Measurements from ENCODE around the gene SMIM35.
"Not testable (repeated sequence)": the region's sequence is repeated elsewhere in the genome, so short reads cannot be mapped to it uniquely, and the experiment has no call there.

SMIM35 gene

DNA sequence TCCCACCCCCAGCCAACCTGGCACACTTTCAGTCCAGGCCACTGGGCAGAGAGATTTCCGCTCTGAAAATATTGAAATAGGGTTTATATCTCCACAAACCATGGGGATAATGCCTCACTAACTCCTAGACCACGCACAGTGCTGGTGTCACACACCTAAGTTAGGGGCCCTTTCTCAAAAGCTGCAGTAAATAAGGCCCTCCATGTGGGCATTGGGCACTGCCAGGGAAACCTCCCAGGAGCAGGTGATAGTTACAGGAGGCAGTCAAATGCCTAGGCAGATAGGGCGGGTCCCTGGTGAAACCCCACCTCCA, 103.6 kb downstream of the SMIM35 start:
- DNase-seq (ENCODE audit: low read depth in 3 of 3): no peak

DNA sequence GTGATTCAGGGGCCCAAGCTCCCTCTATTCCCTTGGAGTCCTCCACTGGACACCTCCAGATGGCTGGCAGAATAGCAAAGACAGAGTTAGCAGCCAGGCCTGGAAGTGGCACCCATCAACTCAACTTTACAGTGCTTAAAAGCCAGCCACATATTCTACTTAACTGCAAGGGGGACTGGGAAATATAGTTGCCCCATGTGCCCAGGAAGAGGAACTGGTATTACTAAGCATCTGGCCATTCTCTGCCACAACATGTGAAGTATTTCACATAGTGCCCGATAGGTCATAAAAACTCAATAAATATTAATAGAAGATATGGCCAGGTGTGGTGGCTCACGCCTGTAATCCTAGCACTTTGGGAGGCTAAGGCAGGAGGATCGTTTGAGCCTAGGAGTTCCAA, 106.0 kb downstream of the SMIM35 start:
- DNase-seq (ENCODE audit: low read depth in 3 of 3): no peak

DNA sequence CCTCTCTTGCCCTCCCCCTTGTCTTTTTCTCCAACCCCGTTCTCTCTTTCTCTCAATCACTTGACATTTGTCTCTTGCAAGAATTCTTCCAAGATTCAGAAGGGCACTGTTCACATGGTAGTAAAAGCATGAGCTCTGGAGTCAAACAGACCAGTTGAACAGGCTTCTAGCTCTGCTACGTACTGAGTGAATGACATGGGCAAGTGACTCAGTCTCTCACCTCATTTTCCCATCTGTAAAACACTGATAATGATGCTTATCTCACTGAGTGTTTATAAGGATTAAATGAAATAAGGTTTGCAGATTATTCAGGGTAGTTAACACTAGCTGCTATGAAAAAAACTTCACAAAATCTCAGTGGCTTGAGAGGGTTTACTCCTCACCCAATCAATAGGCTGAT, 106.5 kb downstream of the SMIM35 start:
- DNase-seq (ENCODE audit: low read depth in 3 of 3): no peak

DNA sequence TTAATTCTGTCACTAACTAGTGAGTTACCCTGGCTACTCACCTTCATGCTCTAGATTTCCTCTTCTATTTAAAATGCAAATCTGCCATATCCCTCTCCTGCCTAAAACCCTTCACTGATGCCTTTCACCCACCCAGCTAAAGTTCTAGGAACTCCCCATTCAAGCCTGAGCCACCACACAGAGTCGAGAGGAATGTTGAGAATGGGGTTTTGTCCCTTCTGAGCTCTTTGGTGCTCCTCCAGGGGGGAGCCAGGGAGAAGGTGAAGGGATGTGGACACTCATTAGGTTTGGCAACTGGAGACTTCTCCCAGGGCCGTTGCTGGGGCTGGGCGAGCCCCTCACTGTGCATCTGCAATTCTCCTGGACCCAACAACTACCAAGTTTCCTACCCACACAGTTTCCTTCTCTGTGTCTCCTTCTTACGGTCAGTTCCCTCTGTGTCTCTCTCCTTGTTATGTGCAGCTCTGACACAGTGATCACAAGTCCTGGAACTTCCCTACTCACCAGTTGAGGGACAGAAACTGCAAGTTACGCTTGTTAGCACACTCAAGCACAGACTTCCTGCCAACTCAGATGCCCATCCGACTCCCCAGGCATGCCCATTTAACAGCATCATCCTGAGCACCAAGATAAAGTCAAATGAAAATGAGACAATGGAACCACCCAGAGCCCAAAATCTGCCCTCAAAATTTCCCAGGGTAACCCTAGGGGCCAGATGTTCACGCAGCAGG, 107.1 kb downstream of the SMIM35 start:
- no peak for DNase-seq (ENCODE audit: low read depth in 3 of 3)

DNA sequence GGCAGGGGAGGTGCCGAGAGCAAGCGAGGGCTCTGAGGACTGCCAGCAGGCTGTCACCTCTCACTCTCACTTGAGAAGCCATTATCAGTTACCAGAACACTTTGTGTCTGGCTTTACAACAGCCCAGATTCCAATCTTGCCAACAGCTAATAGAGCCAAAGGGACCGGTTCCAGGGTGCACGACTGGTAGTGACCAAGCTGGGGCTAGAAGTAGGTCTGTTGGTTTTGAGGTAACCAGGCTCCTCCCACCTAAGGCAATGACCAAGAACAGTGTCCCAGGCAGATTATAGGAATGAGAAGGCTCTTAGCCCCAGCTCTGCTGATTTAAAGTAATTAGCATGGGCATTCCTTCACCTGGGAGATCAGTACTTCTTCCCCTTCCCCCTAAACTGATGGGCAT, 107.8 kb downstream of the SMIM35 start:
- no peak for DNase-seq (ENCODE audit: low read depth in 3 of 3)

DNA sequence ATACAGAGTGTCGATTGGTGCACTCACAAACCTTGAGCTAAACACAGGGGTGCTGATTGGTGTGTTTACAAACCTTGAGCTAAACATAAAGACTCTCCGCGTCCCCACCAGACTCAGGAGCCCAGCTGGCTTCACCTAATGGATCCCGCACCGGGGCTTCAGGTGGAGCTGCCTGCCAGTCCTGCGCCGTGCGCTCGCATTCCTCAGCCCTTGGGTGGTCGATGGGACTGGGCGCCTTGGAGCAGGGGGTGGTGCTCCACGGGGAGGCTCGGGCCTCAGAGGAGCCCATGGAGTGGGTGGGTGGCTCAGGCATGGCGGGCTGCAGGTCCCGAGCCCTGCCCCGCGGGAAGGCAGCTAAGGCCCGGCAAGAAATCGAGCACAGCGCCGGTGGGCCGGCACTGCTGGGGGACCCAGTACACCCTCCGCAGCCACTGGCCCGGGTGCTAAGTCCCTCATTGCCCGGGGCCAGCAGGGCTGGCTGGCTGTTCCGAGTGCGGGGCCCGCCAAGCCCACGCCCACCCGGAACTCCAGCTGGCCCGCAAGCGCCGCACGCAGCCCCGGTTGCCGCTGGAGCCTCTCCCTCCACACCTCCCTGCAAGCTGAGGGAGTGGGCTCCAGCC, 108.4 kb downstream of the SMIM35 start:
- not testable (repeated sequence) for DNase-seq (ENCODE audit: low read depth in 3 of 3)

DNA sequence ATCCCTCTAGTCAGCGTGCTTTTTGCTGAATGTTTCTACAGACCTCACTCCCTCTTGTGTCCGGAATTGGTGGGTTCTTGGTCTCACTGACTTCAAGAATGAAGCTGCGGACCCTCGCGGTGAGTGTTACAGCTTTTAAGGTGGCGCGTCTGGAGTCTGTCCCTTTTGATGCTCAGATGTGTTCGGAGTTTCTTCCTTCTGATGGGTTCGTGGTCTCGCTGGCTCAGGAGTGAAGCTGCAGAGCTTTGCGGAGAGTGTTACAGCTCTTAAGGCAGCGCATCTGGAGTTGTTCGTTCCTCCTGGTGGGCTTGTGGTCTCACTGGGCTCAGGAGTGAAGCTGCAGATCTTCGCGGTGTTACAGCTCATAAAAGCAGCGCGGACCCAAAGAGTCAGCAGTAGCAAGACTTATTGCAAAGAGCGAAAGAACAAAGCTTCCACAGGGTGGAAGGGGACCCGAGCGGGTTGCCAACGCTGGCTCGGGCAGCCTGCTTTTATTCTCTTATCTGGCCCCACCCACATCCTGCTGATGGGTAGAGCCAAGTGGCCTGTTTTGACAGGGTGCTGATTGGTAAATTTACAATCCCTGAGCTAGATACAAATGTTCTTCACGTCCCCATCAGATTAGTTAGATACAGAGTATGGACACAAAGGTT, 109.0 kb downstream of the SMIM35 start:
- not testable (repeated sequence) for DNase-seq (ENCODE audit: low read depth in 3 of 3)

DNA sequence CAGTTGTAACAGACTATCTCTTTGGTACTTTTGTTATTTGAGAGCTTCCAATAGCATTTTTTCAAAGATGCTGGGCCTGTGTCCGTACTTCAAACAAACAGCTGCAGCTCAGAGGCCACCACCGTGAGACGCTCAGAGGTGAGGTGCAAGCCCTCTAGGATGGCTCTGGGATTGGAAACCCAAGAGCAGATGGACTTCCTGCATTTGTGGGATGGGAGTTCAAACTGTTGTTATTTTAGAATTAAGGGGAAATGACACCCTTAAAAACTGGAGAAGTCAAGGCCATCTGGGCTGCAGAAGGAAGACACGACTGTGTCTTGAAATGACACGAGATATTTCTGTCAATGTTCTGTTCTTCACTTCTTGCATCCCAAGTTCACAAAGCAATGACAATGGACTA, 109.7 kb downstream of the SMIM35 start:
- DNase-seq (ENCODE audit: low read depth in 3 of 3): no peak

DNA sequence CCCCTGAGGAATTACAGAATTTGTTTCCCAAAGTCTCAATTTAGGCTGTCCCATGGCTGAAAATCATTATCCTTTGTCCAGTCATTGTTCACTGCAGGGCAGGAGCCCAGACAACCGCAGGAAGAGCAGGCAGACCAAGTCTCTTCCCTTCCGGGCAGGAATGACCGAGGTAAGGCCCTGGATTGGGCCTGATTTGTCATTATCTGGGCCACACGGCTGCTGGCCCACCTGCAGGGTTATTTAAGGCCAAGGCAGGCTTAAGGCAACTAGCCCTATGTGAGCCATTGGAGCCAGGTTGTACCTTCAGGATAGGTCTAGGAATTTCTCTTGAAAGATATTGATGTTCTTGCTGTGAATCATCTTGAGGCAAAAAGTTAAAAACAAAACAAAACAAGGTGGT, 110.3 kb downstream of the SMIM35 start:
- no peak for DNase-seq (ENCODE audit: low read depth in 3 of 3)

DNA sequence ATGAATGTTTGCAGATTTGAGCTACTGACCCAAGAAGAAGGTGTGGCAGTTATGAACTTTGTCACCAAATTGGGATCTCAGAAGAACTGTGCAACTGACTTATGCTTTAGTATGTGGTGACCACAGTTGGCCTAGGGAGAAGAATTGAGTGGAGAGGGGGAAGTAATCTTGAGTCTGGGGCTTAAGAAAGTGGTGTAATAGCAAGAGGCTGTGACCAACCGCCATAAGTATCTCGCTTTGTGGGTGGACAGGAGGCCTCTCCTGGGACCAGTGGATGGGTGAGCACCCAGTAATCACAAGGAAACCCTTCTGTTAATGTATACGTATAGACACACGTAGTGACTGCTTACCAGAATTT, 113.3 kb downstream of the SMIM35 start:
- DNase-seq (ENCODE audit: low read depth in 3 of 3): no peak

DNA sequence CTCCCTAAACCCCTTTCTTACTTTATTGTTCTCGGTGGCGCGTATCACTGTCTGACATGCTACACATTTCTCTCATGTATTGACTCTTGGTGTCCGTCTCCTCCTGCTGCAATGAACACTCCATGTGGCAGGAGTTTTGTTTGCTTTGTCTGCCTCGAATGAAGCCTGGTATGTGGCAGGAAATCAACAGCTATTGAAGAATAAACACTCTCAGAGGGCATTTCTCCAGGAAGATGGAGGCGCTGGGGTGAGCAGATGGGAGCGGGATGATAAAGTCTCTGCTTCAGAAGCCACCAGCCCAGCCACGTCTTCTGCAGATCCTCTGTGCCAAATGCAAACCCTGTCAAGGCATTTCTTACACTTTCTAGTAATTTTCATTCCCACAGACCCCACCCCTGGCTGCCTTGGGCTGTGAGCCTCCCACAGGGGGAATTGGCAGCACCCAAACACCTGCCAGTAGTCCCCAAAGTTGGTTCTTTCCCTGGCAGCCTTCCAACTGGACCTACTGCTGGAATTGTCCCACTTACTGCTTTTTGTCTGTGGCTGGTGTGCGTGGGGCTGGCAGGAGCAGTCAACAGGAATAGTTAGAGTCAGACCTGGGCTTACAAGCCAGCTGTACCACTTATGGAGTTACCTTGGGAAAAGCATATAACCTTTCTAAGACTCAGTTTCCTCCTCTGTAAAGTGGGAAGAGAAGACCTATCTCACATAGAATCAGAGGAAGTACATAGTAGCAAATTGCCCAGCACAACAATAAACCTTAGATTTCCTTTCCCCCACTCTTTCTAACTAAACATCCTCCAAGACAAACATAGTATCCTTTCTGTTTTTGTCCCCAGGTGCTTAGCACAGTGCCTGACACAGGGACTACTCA, 113.9 kb downstream of the SMIM35 start:
- no peak for DNase-seq (ENCODE audit: low read depth in 3 of 3)

DNA sequence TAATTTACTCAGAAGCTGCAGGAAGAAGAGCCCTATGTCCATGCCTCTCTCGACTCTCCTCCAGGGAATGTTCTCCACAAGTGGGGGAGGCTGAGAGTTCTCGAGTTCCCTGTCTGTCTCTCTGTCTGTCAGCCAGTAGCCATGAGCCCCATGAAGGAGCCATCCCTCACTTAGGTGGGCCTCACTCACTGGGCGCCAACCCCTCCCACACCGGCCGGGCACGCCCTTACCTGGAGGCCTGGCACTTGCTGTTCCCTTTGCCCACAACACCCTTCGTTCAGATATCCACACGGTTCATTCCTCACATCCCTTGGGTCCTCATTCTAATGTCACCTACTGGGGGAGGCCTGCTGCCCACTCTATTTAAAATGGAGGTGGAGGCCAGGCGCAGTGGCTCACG, 114.7 kb downstream of the SMIM35 start:
- DNase-seq (ENCODE audit: low read depth in 3 of 3): no peak

DNA sequence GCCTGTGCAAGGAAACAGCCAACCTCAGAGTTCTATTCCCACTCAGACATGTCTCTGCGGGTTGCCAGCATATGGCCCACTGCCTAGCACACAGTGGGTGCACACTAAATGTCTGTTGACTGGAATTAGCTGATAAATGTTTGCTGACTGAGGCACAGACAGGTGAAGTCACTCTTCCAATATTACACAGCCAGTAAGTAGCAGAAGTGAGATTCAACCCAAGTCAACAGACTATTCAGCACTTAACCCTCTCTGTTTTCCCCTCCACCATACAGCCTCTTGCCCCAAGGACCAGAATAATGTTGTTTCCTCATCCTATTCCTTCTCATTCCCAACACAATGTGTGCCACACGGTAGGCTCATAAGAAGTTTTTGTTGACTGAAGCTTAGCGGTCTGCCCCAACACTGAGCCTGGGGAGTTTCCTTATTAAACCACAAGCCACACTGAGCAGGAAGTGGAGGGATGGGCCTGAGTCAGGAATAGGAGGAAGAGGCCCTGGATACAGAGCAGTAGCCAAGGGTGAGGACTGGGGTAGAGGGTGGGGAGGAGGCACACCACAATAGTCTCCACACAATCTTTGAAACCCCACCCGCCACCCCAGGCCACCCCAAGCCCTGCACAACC, 116.3 kb downstream of the SMIM35 start:
- DNase-seq (ENCODE audit: low read depth in 3 of 3): no peak

DNA sequence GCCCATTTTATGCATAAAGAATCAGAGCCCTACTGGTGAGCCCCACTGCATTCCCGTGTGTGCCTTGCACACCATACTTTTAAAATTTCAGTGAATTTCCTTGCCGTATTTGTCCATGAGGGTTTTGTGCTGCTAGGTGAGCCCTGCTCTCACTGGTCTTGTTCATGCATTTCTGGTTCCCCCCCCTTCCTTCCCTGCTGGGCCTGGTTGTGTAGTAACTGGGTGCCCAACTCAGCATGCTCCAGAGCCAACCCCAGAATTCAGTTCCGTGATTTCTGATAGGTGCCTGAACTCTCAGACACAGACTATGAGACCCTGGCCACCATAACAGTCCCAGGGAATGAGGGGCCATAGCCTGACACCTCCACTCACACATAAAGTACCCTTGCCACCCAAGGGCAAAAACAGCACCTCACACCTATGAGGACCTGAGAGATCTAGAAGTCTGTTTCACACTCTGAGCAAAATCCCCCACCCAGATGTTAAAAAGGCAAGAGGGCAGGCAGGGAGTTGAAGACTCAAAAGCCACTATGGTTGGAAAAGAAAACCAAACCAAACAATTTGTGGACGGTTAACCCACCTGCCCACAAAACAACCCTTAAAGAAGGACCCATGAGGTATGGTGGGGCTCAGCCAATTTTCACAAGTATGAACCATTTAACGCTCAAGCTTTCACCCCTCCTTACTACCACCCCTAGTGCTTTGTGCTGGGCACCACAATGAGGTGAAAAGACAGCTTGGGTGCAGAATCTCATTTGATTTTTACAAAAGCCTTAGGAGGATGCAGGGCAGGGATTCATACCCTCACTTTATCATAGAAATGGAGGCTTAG, 117.4 kb downstream of the SMIM35 start:
- DNase-seq (ENCODE audit: low read depth in 3 of 3): no peak

DNA sequence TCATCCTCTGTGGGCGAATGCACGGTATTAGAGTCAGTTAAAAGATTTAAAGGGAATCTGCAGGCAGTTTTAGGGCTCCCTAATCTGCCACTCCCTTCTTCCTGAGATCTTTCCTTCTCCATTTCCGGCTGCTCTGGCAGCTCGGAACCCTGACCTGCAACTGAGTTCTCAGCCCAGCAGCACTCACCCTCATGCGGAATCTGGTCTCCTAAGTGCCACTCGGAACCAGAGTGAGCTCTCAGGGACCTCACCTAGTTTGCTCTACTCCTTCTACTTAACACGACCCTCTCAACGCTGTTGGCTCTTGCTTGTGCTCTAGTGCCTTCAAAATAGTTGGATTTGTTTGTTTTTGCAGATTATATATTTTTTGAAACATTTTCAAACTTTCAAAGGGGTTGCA, 119.9 kb downstream of the SMIM35 start:
- no peak for DNase-seq (ENCODE audit: low read depth in 3 of 3)

DNA sequence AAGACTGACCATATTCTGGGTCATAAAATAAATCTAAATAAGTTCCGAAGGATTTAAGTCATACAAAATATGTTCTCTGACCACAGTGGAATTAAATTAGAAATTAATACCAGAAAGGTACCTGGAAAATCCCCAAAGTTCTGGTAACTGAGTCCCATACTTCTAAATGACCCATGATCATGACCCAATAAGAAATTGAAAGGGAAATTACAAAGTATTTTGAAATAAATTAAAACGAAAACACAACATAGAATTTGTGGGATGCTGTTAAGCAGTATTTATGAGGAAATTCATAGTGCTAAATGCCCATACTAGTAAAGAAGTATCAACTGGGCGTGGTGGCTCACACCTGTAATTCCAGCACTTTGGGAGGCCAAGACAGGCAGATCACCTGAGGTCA, 123.9 kb downstream of the SMIM35 start:
- no peak for DNase-seq (ENCODE audit: low read depth in 3 of 3)

DNA sequence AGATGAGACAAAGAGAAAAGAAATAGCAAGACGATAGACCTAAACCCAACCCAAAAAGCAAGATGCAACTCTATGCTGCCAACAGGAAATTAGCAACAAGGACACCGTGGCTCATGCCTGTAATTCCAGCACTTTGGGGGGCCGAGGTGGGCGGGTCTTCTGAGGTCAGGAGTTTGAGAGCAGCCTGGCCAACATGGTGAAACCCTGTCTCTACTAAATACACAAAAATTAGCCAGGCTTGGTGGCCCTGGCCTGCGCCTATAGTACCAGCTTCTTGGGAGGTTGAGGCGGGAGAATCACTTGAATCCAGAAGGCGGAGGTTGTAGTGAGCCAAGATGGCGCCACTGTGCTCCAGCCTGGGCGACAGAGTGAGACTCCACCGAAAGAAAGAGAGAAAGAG, 124.9 kb downstream of the SMIM35 start:
- no peak for DNase-seq (ENCODE audit: low read depth in 3 of 3)

DNA sequence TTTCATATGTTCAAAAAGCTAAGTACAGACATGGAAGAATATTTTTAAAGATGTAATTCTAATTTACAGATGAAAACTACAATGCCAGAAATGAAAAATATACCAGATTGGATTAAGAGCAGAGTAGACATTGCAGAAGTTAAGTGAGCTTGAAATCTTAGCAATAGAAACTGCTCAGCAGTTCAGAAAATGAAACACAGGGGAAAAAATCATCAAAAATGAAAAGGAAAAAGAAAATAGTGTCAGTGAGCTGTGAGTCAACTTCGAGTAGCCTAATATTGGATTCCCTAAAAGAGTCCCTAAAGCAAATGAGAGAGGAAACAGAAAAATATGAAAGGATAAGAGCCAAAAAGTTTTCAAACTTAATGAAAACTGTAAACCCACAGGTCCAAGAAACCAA, 126.4 kb downstream of the SMIM35 start:
- no peak for DNase-seq (ENCODE audit: low read depth in 3 of 3)

DNA sequence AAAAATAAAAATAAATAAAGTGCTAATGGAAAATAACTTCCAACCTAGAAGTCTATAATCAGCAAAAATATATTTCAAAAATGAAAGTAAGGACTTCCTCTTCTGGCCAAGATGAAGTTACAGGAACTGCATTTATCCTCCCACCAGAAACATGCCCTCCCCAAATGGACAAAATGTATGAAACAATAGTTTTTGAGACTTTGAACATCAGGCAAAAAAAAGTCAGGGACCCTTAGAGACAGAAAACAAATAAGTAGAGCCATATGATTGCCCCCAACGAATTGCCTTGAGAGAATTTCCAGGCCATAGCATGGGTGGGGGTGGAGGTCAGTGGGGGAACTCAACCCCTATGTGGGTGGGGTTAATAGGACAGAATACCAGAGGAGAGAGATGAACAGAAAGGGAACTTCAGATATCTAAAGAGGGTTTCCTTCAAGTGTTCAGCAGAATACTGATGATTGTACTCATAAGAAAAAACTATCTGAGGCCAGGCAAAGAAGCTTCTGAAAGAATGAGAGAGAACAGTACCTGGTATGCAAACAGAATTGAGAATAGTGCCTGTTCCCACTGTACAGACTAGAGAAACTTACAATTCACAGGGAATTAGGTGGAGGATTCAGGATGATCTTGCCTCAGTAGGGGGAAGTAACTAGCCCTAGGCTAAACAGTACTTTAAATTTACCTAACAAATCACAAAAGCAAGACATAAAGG, 127.2 kb downstream of the SMIM35 start:
- DNase-seq (ENCODE audit: low read depth in 3 of 3): no peak

DNA sequence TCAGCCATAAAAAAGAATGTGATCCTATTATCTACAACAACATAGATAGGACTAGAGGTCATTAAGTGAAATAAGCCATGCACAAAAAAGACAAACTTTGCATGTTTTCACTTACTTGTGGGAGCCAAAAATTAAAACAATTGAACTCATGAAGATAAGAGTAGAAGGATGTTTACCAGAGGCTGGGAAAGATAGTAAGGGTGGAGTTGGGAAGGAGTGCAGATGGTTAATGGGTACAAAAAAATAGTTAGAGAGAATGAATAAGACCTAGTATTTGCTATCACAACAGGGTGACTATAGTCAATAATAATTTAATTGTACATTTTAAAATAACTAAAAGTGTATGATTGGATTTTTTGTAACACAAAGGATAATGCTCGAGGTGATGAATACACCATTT, 127.8 kb downstream of the SMIM35 start:
- no peak for DNase-seq (ENCODE audit: low read depth in 3 of 3)

Measured in stimulated activated CD4-positive, alpha-beta T cell treated with anti-CD3 and anti-CD28 coated beads, TNF-alpha, amount 100 ng/mL, for 24 hours (primary cell).